ENCODE data around the gene DNAJC4. TPM values are rescaled to one million over a fixed set of nuclear protein-coding genes. Genes with fewer than 3 reads are reported as not detected.

Gene DNAJC4
- total and polyA plus RNA-seq, 2 of the 8 experiments (the other 6 are each of a cell fraction or from before 2014, with no cell fraction given) = 14.6 to 31.0 TPM

DNA sequence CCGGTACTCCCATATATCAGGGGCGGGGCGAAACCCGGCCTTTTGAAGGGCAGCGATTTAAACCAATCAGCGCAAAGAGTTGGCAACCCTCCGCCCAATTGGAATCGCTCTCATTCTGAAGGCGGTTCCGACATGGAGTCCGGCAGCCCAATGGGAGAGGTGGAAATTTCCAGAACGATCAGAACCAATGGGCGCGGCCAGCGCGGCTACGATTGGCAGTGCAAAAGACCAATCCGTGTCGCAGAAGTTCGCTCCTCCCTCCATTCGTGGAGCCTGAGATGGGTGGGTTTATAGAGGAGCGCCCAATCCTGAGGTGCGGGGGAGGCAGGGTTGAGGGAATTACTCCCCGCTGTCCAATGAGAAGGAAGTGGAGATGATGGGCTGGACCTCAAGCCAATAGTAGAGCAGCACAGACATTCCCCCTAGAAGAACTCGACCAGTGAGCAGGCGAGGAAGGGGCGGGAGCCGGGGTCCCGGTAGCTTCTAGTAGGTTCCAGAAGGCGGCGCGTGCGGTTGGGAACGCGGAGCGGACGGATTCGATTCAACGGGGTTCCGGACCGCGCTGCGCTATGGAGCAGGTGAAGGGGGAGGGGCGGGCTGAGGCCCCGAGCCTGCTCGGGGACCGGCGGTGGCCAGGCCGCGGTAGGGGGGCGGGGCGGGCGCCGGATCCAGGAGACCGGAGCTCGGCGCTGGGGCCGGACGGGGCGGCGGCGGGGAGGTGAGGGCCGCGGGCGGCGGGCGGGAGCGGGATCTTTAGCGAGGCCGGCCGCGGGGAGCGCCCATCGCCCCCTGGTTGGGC, 44.5 kb upstream of the DNAJC4 start, which contains the start of gene STIP1:
STIP1 (plus strand) TSS at position 479 of the 799 bp plus-strand sequence; CDS start at position 570, 91 bp downstream.
- H3K27me3 ChIP-seq (replicated peaks in 1 of 4; ENCODE audit: control insufficient read depth in 3 of 4, extremely low read depth in 1 of 4, insufficient read depth in 3 of 4, low read length in 3 of 4) = no peaks in the 10 kb centered on the region
- H2BK15ac ChIP-seq (ENCODE audit: low read length) = no peak within 1 kb of the TSS
- peak within 1 kb of the TSS; percentile 63 for H3K56ac ChIP-seq (replicated peaks; ENCODE audit: insufficient read length, low read depth, low read length)
- DNase-seq (ENCODE audit: low read depth in 1 of 2, low spot score in 2 of 2) = peak; percentile 99 to 100
- H3K14ac ChIP-seq (ENCODE audit: insufficient read length) = no peak within 1 kb of the TSS
- H4K91ac ChIP-seq (replicated peaks; ENCODE audit: insufficient read length, low read length) = peak within 1 kb of the TSS; percentile 83
- H3K4me1 ChIP-seq (replicated peaks in 1 of 4; ENCODE audit: control insufficient read depth in 3 of 4, insufficient read depth in 4 of 4, low read length in 3 of 4) = peaks cover 0 to 9% (median 4%) of the 10 kb centered on the region in 4 experiments; a peak in 6 of 7 replicates
- no peak within 1 kb of the TSS for H2AFZ ChIP-seq (ENCODE audit: low read length)
- peaks cover 2% of the 10 kb centered on the region; the same call in 1 of the 2 replicates for H3K79me1 ChIP-seq (ENCODE audit: low read depth, low read length)
- 0% methylated on average over 43 of the region's 74 CpGs; no CpG with 5 or more reads in 1 of the 2 experiments for WGBS, 2 experiments (ENCODE audit: extremely low coverage in 1 of 2, insufficient coverage in 1 of 2, insufficient read length in 1 of 2, insufficient replicate concordance in 2 of 2, low coverage in 1 of 2, low lambda C conversion rate in 2 of 2, missing lambda C conversion rate in 1 of 2)
- peak within 1 kb of the TSS; percentile 88 for H2BK12ac ChIP-seq (ENCODE audit: low read depth, low read length)
- H3K23me2 ChIP-seq (ENCODE audit: low read depth, low read length) = peaks cover 9% of the 10 kb centered on the region
- no peak within 1 kb of the TSS for H3K23ac ChIP-seq (ENCODE audit: insufficient read length)
- peak within 1 kb of the TSS; percentile 98 for H3K18ac ChIP-seq (ENCODE audit: extremely low read depth, low read length)
- H4K20me1 ChIP-seq (replicated peaks in 1 of 2; ENCODE audit: control insufficient read depth in 1 of 2, insufficient read depth in 2 of 2, low read length in 2 of 2) = peaks cover 9 to 24% of the 10 kb centered on the region in 2 experiments
- no peaks in the 10 kb centered on the region for H3K9me3 ChIP-seq (ENCODE audit: insufficient read depth in 2 of 2, low read depth in 1 of 2, low read length in 1 of 2)
- peak; percentile 70 for FAIRE-seq
- peak within 1 kb of the TSS; percentile 84 to 95 (median 89) for H3K9ac ChIP-seq (replicated peaks in 1 of 4; ENCODE audit: extremely low read depth in 1 of 4, low read depth in 3 of 4, low read length in 3 of 4)
- ChIA-PET POLR2A (ENCODE audit: partially characterized antibody) (interaction anchor here (0.6 to 12.4 kb wide), 33 partner anchors 10 to 1331 kb away, joined by 3 to 186 read pairs (median 5); partner anchors contain the start of genes FERMT3, FKBP2, MACROD1 and NUDT22), CTCF (ENCODE audit: partially characterized antibody) (interaction anchor here (0.5 to 2.3 kb wide), 12 partner anchors 18 to 186 kb away, joined by 3 to 8 read pairs (median 4); partner anchors contain the start of genes NUDT22 and TRPT1)
- peaks cover 12 to 23% of the 10 kb centered on the region in 2 experiments for H3K79me2 ChIP-seq (ENCODE audit: control insufficient read depth in 1 of 2, insufficient read depth in 2 of 2, low read length in 2 of 2)
- H4K5ac ChIP-seq (ENCODE audit: insufficient read length, low read depth, low read length) = peak within 1 kb of the TSS; percentile 84
- no peak within 1 kb of the TSS for H2BK120ac ChIP-seq (replicated peaks; ENCODE audit: low read depth, low read length)
- peak within 1 kb of the TSS; percentile 87 to 96 for H3K4me2 ChIP-seq (ENCODE audit: insufficient read depth in 1 of 2, low read depth in 2 of 2, low read length in 2 of 2)
- peak within 1 kb of the TSS; percentile 92 for H2BK5ac ChIP-seq (ENCODE audit: low read depth, low read length)
- peak within 1 kb of the TSS; percentile 87 for H3K27ac ChIP-seq (ENCODE audit: low read depth, low read length)
- H3K4ac ChIP-seq (replicated peaks; ENCODE audit: insufficient read length, low read depth, low read length) = peak within 1 kb of the TSS; percentile 71
- no peak within 1 kb of the TSS for H2BK20ac ChIP-seq (ENCODE audit: low read length)
- H4K8ac ChIP-seq (ENCODE audit: extremely low read depth, insufficient read depth, low read length) = peak within 1 kb of the TSS; percentile 95
- H2AK5ac ChIP-seq (ENCODE audit: low read depth, low read length) = no peak within 1 kb of the TSS; the same call in 1 of the 2 replicates
- H3K4me3 ChIP-seq (ENCODE audit: extremely low read depth in 1 of 4, insufficient read depth in 2 of 4, low read depth in 3 of 4, low read length in 4 of 4) = peak within 1 kb of the TSS; percentile 55 to 87 (median 77)
- peaks cover 0 to 10% (median 0%) of the 10 kb centered on the region in 4 experiments; a peak in 4 of 8 replicates for H3K36me3 ChIP-seq (ENCODE audit: control insufficient read depth in 2 of 4, insufficient read depth in 4 of 4, low read length in 3 of 4)
- TF ChIP-seq FOSL1 (IDR thresholded peaks at IDR 0.05; ENCODE audit: insufficient read depth, low read depth, low read length) (no peak), HDAC2 (IDR thresholded peaks at IDR 0.05; ENCODE audit: borderline replicate concordance in 1 of 2, low read depth in 2 of 2, low read length in 2 of 2) (no peak), SIRT6 (IDR thresholded peaks at IDR 0.05; ENCODE audit: low read length) (no peak), TEAD4 (IDR thresholded peaks at IDR 0.05; ENCODE audit: low read depth, low read length) (peak; percentile 79), KDM1A (IDR thresholded peaks at IDR 0.05; ENCODE audit: borderline replicate concordance, low read length) (no peak), SRF (IDR thresholded peaks at IDR 0.05; ENCODE audit: low read depth, low read length) (no peak), SIN3A (conservative IDR thresholded peaks at IDR 0.05 in 1 of 2, IDR thresholded peaks at IDR 0.05 in 1 of 2; ENCODE audit: low read depth in 1 of 2, low read length in 2 of 2) (peak; percentile 11 to 89; a peak in 1 of 4 replicates), KDM4A (IDR thresholded peaks at IDR 0.05; ENCODE audit: low read depth, low read length, severe bottlenecking) (peak; percentile 47), ATF3 (IDR thresholded peaks at IDR 0.05; ENCODE audit: insufficient read depth, low read depth, low read length) (no peak), MAFK (IDR thresholded peaks at IDR 0.05; ENCODE audit: low read depth, low read length) (no peak)

Data from H1 (cell line).